ENCODE data around the gene DNAJA4. TPM values are rescaled to one million over a fixed set of nuclear protein-coding genes. Genes with fewer than 3 reads are reported as not detected.

The DNAJA4 gene
- total RNA-seq, 1 donor from 2014 or later: 11.6 TPM

Other genes with a start within 250 kb of the DNAJA4 start
- gene TBC1D2B, start 186.9 kb upstream of the DNAJA4 start, total RNA-seq: 24.4 and 41.3 TPM in 2 replicates
- gene SH2D7, start 172.0 kb upstream of the DNAJA4 start, total RNA-seq: 0.16 and 0.31 TPM in 2 replicates
- gene CIB2, start 133.1 kb upstream of the DNAJA4 start, total RNA-seq: 1.6 and 2.9 TPM in 2 replicates
- gene IDH3A, start 115.2 kb upstream of the DNAJA4 start, total RNA-seq: 116 and 122 TPM in 2 replicates
- gene ACSBG1, start 30.0 kb upstream of the DNAJA4 start, total RNA-seq: 2.9 and 5.2 TPM in 2 replicates
- 49.5 and 56.8 TPM in 2 replicates for gene SKIC8, start 35.0 kb downstream of the DNAJA4 start, total RNA-seq
- gene CRABP1, start 75.8 kb downstream of the DNAJA4 start, total RNA-seq: not detected in 2 replicates
- 29.5 and 29.7 TPM in 2 replicates for gene IREB2, start 173.7 kb downstream of the DNAJA4 start, total RNA-seq
- 3.7 and 4.9 TPM in 2 replicates for gene HYKK, start 243.0 kb downstream of the DNAJA4 start, total RNA-seq

All from myocyte (in vitro differentiated cells).